WTC11 (cell line): ENCODE data around the gene CNTN5. TPM values are rescaled to one million over a fixed set of nuclear protein-coding genes. Genes with fewer than 3 reads are reported as not detected.

Experiments
- ATAC-seq: fragments of 200-7000 bp; cut with Tn5 transposase; 2 replicates; pipeline ENCODE4 v1.10.0; 2021; ENCODE audit warnings: mild to moderate bottlenecking, moderate library complexity
- CTCF ChIA-PET: fragments of 300-600 bp; sonication (Branson Sonifier 250); formaldehyde crosslinking; loops from one replicate; lab custom pipeline; 2021; ENCODE audit warnings: antibody characterized with exemption; lab: Charles Lee
- POLR2A ChIA-PET: fragments of 350-600 bp; sonication (Branson Sonifier 250); formaldehyde crosslinking; loops from one replicate; lab custom pipeline; 2021; ENCODE audit warnings: antibody characterized with exemption; lab: Charles Lee
- DNase-seq: peaks from one replicate; pipeline ENCODE4 v3.0.0; 2021; ENCODE audit warnings: low spot score
- H3K27ac Mint-ChIP-seq: 2 replicates; pipeline ENCODE4 v1.8.0; 2021; ENCODE audit warnings: mixed read lengths
- H3K27me3 Mint-ChIP-seq: 2 replicates; pipeline ENCODE4 v1.8.0; 2021; ENCODE audit warnings: low read depth, mild to moderate bottlenecking, moderate library complexity, mixed read lengths
- H3K36me3 Mint-ChIP-seq: 2 replicates; pipeline ENCODE4 v1.8.0; 2021; ENCODE audit warnings: mixed read lengths
- H3K4me1 Mint-ChIP-seq: 2 replicates; pipeline ENCODE4 v1.8.0; 2022; ENCODE audit warnings: mixed read lengths
- H3K4me3 Mint-ChIP-seq: 2 replicates; pipeline ENCODE4 v1.8.0; 2021; ENCODE audit warnings: mild to moderate bottlenecking, moderate library complexity, mixed read lengths
- H3K9me3 Mint-ChIP-seq: 2 replicates; pipeline ENCODE4 v1.8.0; 2021; ENCODE audit warnings: mixed read lengths
- ELF4 ChIP-seq: sonication (generic); formaldehyde crosslinking; IDR thresholded peaks from 2 replicates; pipeline ENCODE4 v1.8.1; 2022; ENCODE audit warnings: low read depth, mild to moderate bottlenecking, moderate library complexity, missing genetic modification reagents
- ESRRA ChIP-seq: sonication (generic); formaldehyde crosslinking; IDR thresholded peaks from 2 replicates; pipeline ENCODE4 v1.8.1; 2022; ENCODE audit warnings: mild to moderate bottlenecking, missing genetic modification reagents, borderline replicate concordance
- FOXK1 ChIP-seq: sonication (generic); formaldehyde crosslinking; IDR thresholded peaks from 2 replicates; pipeline ENCODE4 v1.8.0; 2022; ENCODE audit warnings: mild to moderate bottlenecking, moderate library complexity, missing genetic modification reagents
- IRF1 ChIP-seq: sonication (generic); formaldehyde crosslinking; IDR thresholded peaks from 2 replicates; pipeline ENCODE4 v1.8.0; 2023; ENCODE audit warnings: missing genetic modification reagents
- IRF2 ChIP-seq: sonication (generic); formaldehyde crosslinking; IDR thresholded peaks from 2 replicates; pipeline ENCODE4 v1.8.0; 2022; ENCODE audit warnings: low read depth, missing genetic modification reagents, borderline replicate concordance
- MAX ChIP-seq: sonication (generic); formaldehyde crosslinking; IDR thresholded peaks from 2 replicates; pipeline ENCODE4 v1.8.0; 2022; ENCODE audit warnings: mild to moderate bottlenecking, missing genetic modification reagents
- NR3C1 ChIP-seq: sonication (generic); formaldehyde crosslinking; conservative IDR thresholded peaks from 2 replicates; pipeline ENCODE4 v1.8.1; 2023; ENCODE audit warnings: low read depth, mild to moderate bottlenecking, missing genetic modification reagents
- PRDM15 ChIP-seq: sonication (generic); formaldehyde crosslinking; IDR thresholded peaks from 2 replicates; pipeline ENCODE4 v1.8.0; 2022; ENCODE audit warnings: missing genetic modification reagents
- PRRX2 ChIP-seq: fragments of 250-450 bp; sonication (Bioruptor Pico); IDR thresholded peaks from 2 replicates; pipeline ENCODE4 v1.8.0; 2021; ENCODE audit warnings: mild to moderate bottlenecking
- RORB ChIP-seq: fragments of 250-450 bp; sonication (Bioruptor Pico); IDR thresholded peaks from 2 replicates; pipeline ENCODE4 v1.9.0; 2021; ENCODE audit warnings: mild to moderate bottlenecking
- SP1 ChIP-seq: sonication (generic); formaldehyde crosslinking; conservative IDR thresholded peaks from 2 replicates; pipeline ENCODE4 v1.8.1; 2022; ENCODE audit warnings: missing genetic modification reagents
- TCF7 ChIP-seq: sonication (generic); formaldehyde crosslinking; IDR thresholded peaks from 2 replicates; pipeline ENCODE4 v1.8.0; 2022; ENCODE audit warnings: mild to moderate bottlenecking, low read depth, missing genetic modification reagents, moderate library complexity
- ZNF121 ChIP-seq: sonication (generic); formaldehyde crosslinking; IDR thresholded peaks from 2 replicates; pipeline ENCODE4 v1.8.0; 2023; ENCODE audit warnings: missing genetic modification reagents
- ZNF263 ChIP-seq: sonication (generic); formaldehyde crosslinking; IDR thresholded peaks from 2 replicates; pipeline ENCODE4 v1.8.1; 2022; ENCODE audit warnings: low read depth, mild to moderate bottlenecking, moderate library complexity, missing genetic modification reagents
- ZNF671 ChIP-seq: fragments of 250-450 bp; sonication (Bioruptor Pico); IDR thresholded peaks from 2 replicates; pipeline ENCODE4 v1.8.0; 2021; ENCODE audit warnings: mild to moderate bottlenecking
- total RNA-seq: library from RNA; stranded (reverse); gene quantifications from 3 replicates; pipeline ENCODE4 v1.2.3, GENCODE V29; 2021
- TF ChIP-seq, protein P1 (sequence below): sonication (generic); formaldehyde crosslinking; IDR thresholded peaks from 2 replicates; pipeline ENCODE4 v1.8.1; 2022; ENCODE audit warnings: low read depth, missing genetic modification reagents, borderline replicate concordance
- TF ChIP-seq, protein P2 (sequence below): sonication (generic); formaldehyde crosslinking; IDR thresholded peaks from 2 replicates; pipeline ENCODE4 v1.8.1; 2023; ENCODE audit warnings: mild to moderate bottlenecking, missing genetic modification reagents
- TF ChIP-seq, protein P3 (sequence below): sonication (generic); formaldehyde crosslinking; conservative IDR thresholded peaks from 2 replicates; pipeline ENCODE4 v1.8.1; 2022; ENCODE audit warnings: mild to moderate bottlenecking, missing genetic modification reagents
- TF ChIP-seq, protein P4 (sequence below): sonication (generic); formaldehyde crosslinking; conservative IDR thresholded peaks from 2 replicates; pipeline ENCODE4 v1.8.1; 2023; ENCODE audit warnings: mild to moderate bottlenecking, low read depth, missing genetic modification reagents, moderate library complexity
- TF ChIP-seq, protein P5 (sequence below): sonication (generic); formaldehyde crosslinking; IDR thresholded peaks from 2 replicates; pipeline ENCODE4 v1.8.0; 2023; ENCODE audit warnings: missing genetic modification reagents, mild to moderate bottlenecking, borderline replicate concordance

CNTN5 gene
- total RNA-seq, 1 experiment from 2014 or later, result 0.07 TPM

- Mint-ChIP-seq H3K27me3 (no peaks in the 10 kb centered on the region), H3K4me3 (no peak overlapping the region), H3K27ac (no peak overlapping the region), H3K4me1 (no peaks in the 10 kb centered on the region), H3K36me3 (no peaks in the 10 kb centered on the region), H3K9me3 (no peaks in the 10 kb centered on the region)
- TF ChIP-seq NR3C1 (no peak), ESRRA (CRISPR knock-in tag) (no peak), SP1 (CRISPR knock-in tag) (no peak), PRDM15 (CRISPR knock-in tag) (no peak), ZNF121 (no peak), ZNF671 (CRISPR knock-in tag) (no peak), ELF4 (CRISPR knock-in tag) (no peak)
- TF ChIP-seq, protein P1, sequence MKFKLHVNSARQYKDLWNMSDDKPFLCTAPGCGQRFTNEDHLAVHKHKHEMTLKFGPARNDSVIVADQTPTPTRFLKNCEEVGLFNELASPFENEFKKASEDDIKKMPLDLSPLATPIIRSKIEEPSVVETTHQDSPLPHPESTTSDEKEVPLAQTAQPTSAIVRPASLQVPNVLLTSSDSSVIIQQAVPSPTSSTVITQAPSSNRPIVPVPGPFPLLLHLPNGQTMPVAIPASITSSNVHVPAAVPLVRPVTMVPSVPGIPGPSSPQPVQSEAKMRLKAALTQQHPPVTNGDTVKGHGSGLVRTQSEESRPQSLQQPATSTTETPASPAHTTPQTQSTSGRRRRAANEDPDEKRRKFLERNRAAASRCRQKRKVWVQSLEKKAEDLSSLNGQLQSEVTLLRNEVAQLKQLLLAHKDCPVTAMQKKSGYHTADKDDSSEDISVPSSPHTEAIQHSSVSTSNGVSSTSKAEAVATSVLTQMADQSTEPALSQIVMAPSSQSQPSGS, result no peak
- TF ChIP-seq, protein P2, sequence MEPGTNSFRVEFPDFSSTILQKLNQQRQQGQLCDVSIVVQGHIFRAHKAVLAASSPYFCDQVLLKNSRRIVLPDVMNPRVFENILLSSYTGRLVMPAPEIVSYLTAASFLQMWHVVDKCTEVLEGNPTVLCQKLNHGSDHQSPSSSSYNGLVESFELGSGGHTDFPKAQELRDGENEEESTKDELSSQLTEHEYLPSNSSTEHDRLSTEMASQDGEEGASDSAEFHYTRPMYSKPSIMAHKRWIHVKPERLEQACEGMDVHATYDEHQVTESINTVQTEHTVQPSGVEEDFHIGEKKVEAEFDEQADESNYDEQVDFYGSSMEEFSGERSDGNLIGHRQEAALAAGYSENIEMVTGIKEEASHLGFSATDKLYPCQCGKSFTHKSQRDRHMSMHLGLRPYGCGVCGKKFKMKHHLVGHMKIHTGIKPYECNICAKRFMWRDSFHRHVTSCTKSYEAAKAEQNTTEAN (CRISPR knock-in tag), result no peak
- TF ChIP-seq, protein P3, sequence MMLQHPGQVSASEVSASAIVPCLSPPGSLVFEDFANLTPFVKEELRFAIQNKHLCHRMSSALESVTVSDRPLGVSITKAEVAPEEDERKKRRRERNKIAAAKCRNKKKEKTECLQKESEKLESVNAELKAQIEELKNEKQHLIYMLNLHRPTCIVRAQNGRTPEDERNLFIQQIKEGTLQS (CRISPR knock-in tag), result no peak
- no peak for ATAC-seq
- POLR2A ChIA-PET, result no interaction called here
- DNase-seq, result no peak
- CTCF ChIA-PET, result no interaction called here
Measured at GRCh38 chr11:99037057-99037456, 16.3 kb downstream of the CNTN5 start.

- H3K9me3 Mint-ChIP-seq, result no peaks in the 10 kb centered on the region
- no peak overlapping the region for H3K27ac Mint-ChIP-seq
- DNase-seq (no peak), ATAC-seq (no peak)
- CTCF ChIA-PET, result no interaction called here
- no peak overlapping the region for H3K4me3 Mint-ChIP-seq
- no peaks in the 10 kb centered on the region for H3K27me3 Mint-ChIP-seq
- no peaks in the 10 kb centered on the region for H3K36me3 Mint-ChIP-seq
- POLR2A ChIA-PET, result no interaction called here
- H3K4me1 Mint-ChIP-seq, result peaks cover 22% of the 10 kb centered on the region
- TF ChIP-seq TCF7, result no peak
- TF ChIP-seq RORB, result no peak
- TF ChIP-seq ZNF121, result no peak
- no peak for TF ChIP-seq MAX (CRISPR knock-in tag)
- TF ChIP-seq, protein P4, sequence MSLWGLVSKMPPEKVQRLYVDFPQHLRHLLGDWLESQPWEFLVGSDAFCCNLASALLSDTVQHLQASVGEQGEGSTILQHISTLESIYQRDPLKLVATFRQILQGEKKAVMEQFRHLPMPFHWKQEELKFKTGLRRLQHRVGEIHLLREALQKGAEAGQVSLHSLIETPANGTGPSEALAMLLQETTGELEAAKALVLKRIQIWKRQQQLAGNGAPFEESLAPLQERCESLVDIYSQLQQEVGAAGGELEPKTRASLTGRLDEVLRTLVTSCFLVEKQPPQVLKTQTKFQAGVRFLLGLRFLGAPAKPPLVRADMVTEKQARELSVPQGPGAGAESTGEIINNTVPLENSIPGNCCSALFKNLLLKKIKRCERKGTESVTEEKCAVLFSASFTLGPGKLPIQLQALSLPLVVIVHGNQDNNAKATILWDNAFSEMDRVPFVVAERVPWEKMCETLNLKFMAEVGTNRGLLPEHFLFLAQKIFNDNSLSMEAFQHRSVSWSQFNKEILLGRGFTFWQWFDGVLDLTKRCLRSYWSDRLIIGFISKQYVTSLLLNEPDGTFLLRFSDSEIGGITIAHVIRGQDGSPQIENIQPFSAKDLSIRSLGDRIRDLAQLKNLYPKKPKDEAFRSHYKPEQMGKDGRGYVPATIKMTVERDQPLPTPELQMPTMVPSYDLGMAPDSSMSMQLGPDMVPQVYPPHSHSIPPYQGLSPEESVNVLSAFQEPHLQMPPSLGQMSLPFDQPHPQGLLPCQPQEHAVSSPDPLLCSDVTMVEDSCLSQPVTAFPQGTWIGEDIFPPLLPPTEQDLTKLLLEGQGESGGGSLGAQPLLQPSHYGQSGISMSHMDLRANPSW, result no peak
- no peak for TF ChIP-seq IRF2 (CRISPR knock-in tag)
- no peak for TF ChIP-seq IRF1 (CRISPR knock-in tag)
- no peak for TF ChIP-seq ZNF263 (CRISPR knock-in tag)
- TF ChIP-seq PRRX2 (CRISPR knock-in tag), result no peak
- TF ChIP-seq, protein P5, sequence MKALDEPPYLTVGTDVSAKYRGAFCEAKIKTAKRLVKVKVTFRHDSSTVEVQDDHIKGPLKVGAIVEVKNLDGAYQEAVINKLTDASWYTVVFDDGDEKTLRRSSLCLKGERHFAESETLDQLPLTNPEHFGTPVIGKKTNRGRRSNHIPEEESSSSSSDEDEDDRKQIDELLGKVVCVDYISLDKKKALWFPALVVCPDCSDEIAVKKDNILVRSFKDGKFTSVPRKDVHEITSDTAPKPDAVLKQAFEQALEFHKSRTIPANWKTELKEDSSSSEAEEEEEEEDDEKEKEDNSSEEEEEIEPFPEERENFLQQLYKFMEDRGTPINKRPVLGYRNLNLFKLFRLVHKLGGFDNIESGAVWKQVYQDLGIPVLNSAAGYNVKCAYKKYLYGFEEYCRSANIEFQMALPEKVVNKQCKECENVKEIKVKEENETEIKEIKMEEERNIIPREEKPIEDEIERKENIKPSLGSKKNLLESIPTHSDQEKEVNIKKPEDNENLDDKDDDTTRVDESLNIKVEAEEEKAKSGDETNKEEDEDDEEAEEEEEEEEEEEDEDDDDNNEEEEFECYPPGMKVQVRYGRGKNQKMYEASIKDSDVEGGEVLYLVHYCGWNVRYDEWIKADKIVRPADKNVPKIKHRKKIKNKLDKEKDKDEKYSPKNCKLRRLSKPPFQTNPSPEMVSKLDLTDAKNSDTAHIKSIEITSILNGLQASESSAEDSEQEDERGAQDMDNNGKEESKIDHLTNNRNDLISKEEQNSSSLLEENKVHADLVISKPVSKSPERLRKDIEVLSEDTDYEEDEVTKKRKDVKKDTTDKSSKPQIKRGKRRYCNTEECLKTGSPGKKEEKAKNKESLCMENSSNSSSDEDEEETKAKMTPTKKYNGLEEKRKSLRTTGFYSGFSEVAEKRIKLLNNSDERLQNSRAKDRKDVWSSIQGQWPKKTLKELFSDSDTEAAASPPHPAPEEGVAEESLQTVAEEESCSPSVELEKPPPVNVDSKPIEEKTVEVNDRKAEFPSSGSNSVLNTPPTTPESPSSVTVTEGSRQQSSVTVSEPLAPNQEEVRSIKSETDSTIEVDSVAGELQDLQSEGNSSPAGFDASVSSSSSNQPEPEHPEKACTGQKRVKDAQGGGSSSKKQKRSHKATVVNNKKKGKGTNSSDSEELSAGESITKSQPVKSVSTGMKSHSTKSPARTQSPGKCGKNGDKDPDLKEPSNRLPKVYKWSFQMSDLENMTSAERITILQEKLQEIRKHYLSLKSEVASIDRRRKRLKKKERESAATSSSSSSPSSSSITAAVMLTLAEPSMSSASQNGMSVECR (CRISPR knock-in tag), result no peak
- no peak for TF ChIP-seq FOXK1 (CRISPR knock-in tag)
Measured at GRCh38 chr11:99063331-99063730, 42.6 kb downstream of the CNTN5 start.
